Keratinocyte (primary cell): Measurements from ENCODE around the gene SPINT1. TPM values are rescaled to one million over a fixed set of nuclear protein-coding genes. Genes with fewer than 3 reads are reported as not detected.
A peak's percentile ranks its signal among the peaks of the same experiment; 100 is the strongest.

ENCODE experiments used
- DNase-seq: peaks from one replicate; pipeline ENCODE4 v3.0.0-alpha.2; 2011; ENCODE audit warnings: low read depth, missing footprints, low spot score
- FAIRE-seq: peaks from 2 replicates; lab custom pipeline; 2011; peaks lifted over from hg19 to GRCh38; lab: Jason Lieb, UNC
- H2AFZ ChIP-seq: 2 replicates; pipeline ENCODE4 v1.6.0; 2012; ENCODE audit warnings: low read length, control low read depth, inconsistent platforms; ENCODE audit not compliant: control insufficient read depth
- H3K27ac ChIP-seq: 2 replicates; pipeline ENCODE4 v1.5.1; 2011; ENCODE audit warnings: low read length; ENCODE audit not compliant: control insufficient read depth, insufficient read depth
- H3K27me3 ChIP-seq: 3 replicates; pipeline ENCODE4 v1.6.0; 2011; ENCODE audit warnings: low read length; ENCODE audit not compliant: control insufficient read depth, insufficient read depth; ENCODE audit errors: extremely low read depth
- H3K36me3 ChIP-seq, 2 experiments: 2 replicates in 1 of 2; 3 replicates in 1 of 2; pipeline ENCODE4 v1.5.1; 2011; ENCODE audit warnings: low read length in 2 of 2, mild to moderate bottlenecking in 1 of 2; ENCODE audit not compliant: control insufficient read depth in 2 of 2, insufficient read depth in 2 of 2; ENCODE audit errors: extremely low read depth in 1 of 2
- H3K4me1 ChIP-seq: 3 replicates; pipeline ENCODE4 v1.5.1; 2011; ENCODE audit warnings: low read length; ENCODE audit not compliant: control insufficient read depth, insufficient read depth; ENCODE audit errors: extremely low read depth
- H3K4me2 ChIP-seq: 3 replicates; pipeline ENCODE4 v1.6.0; 2011; ENCODE audit warnings: low read depth, low read length; ENCODE audit not compliant: control insufficient read depth, insufficient read depth; ENCODE audit errors: extremely low read depth
- H3K4me3 ChIP-seq, 3 experiments: fragments of 200-600 bp in 1 of 3; sonication (generic) in 1 of 3; 2 replicates in 2 of 3; 3 replicates in 1 of 3; pipeline ENCODE4 v1.5.1; 2011 to 2016; ENCODE audit warnings: low read length in 3 of 3, mild to moderate bottlenecking in 3 of 3, control low read depth in 2 of 3, inconsistent platforms in 1 of 3, low read depth in 1 of 3, mixed read lengths in 1 of 3, mixed run types in 1 of 3, moderate library complexity in 1 of 3; ENCODE audit not compliant: control insufficient read depth in 2 of 3, insufficient read depth in 2 of 3; ENCODE audit errors: extremely low read depth in 1 of 3
- H3K79me2 ChIP-seq: 2 replicates; pipeline ENCODE4 v1.6.0; 2012; ENCODE audit warnings: low read length; ENCODE audit not compliant: control insufficient read depth, insufficient read depth
- H3K9ac ChIP-seq: 3 replicates; pipeline ENCODE4 v1.6.0; 2011; ENCODE audit warnings: low read length; ENCODE audit not compliant: control insufficient read depth, insufficient read depth; ENCODE audit errors: extremely low read depth
- H3K9me1 ChIP-seq: 3 replicates; pipeline ENCODE4 v1.6.0; 2011; ENCODE audit warnings: low read length; ENCODE audit not compliant: control insufficient read depth, insufficient read depth; ENCODE audit errors: extremely low read depth
- H3K9me3 ChIP-seq: 2 replicates; pipeline ENCODE4 v1.5.1; 2012; ENCODE audit warnings: low read depth, low read length; ENCODE audit not compliant: control insufficient read depth
- H4K20me1 ChIP-seq: 3 replicates; pipeline ENCODE4 v1.6.0; 2011; ENCODE audit warnings: low read length; ENCODE audit not compliant: control insufficient read depth, insufficient read depth; ENCODE audit errors: extremely low read depth
- EZH2 ChIP-seq: IDR thresholded peaks from one replicate; pipeline ENCODE4 v1.6.1; 2012; ENCODE audit warnings: inconsistent platforms, mild to moderate bottlenecking, low read length, moderate library complexity
- dilution Hi-C: fragments of 300-500 bp; cut with MboI; formaldehyde crosslinking; loops from one replicate; pipeline ENCODE4 v1.7.0; 2020; ENCODE audit warnings: low sequenced_read_pairs; ENCODE audit not compliant: extremely low pct_ligation_motif_present
- polyA plus RNA-seq, 5 experiments: library from polyadenylated mRNA; depleted of rRNA in 3 of 5; stranded (reverse) in 3 of 5; stranded (forward) in 1 of 5; unstranded in 1 of 5; fragments of >200 nt; gene quantifications; 1 replicate in 1 of 5; 2 replicates in 3 of 5; 3 replicates in 1 of 5; pipeline versions ENCODE4 v1.2.1 to v1.2.3, GENCODE V29; 2011 to 2012; ENCODE audit warnings: missing spikeins in 2 of 5, low read depth in 1 of 5, low replicate concordance in 1 of 5
- TF ChIP-seq, protein P1 (sequence below), 3 experiments: IDR thresholded peaks in 1 of 3; conservative IDR thresholded peaks in 1 of 3; optimal IDR thresholded peaks in 1 of 3; 2 replicates in 2 of 3; 3 replicates in 1 of 3; pipeline versions ENCODE3 to v1.5.1; 2011; ENCODE audit warnings: low read length in 3 of 3, mild to moderate bottlenecking in 3 of 3, moderate library complexity in 2 of 3, control low read depth in 1 of 3, inconsistent platforms in 1 of 3; ENCODE audit not compliant: insufficient read depth in 2 of 3; ENCODE audit errors: extremely low read depth in 1 of 3

The SPINT1 gene
- polyA plus RNA-seq, 1 donor (not counting 4 experiments of a cell fraction or from before 2014, with no cell fraction given), result 40.9 TPM

- FAIRE-seq (no peak), DNase-seq (no peak)
- Histone ChIP-seq H3K27me3 (no peaks in the 10 kb centered on the region), H3K4me3 (no peak overlapping the region), H4K20me1 (no peaks in the 10 kb centered on the region), H3K9me1 (no peaks in the 10 kb centered on the region), H3K79me2 (peaks cover 16% of the 10 kb centered on the region), H2AFZ (no peak overlapping the region), H3K9ac (no peak overlapping the region), H3K36me3 (peaks cover 0 to 6% of the 10 kb centered on the region in 2 experiments), H3K27ac (no peak overlapping the region), H3K4me2 (no peak overlapping the region), H3K9me3 (no peaks in the 10 kb centered on the region), H3K4me1 (peaks cover 15% of the 10 kb centered on the region)
- TF ChIP-seq, protein P1, sequence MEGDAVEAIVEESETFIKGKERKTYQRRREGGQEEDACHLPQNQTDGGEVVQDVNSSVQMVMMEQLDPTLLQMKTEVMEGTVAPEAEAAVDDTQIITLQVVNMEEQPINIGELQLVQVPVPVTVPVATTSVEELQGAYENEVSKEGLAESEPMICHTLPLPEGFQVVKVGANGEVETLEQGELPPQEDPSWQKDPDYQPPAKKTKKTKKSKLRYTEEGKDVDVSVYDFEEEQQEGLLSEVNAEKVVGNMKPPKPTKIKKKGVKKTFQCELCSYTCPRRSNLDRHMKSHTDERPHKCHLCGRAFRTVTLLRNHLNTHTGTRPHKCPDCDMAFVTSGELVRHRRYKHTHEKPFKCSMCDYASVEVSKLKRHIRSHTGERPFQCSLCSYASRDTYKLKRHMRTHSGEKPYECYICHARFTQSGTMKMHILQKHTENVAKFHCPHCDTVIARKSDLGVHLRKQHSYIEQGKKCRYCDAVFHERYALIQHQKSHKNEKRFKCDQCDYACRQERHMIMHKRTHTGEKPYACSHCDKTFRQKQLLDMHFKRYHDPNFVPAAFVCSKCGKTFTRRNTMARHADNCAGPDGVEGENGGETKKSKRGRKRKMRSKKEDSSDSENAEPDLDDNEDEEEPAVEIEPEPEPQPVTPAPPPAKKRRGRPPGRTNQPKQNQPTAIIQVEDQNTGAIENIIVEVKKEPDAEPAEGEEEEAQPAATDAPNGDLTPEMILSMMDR (optimal IDR thresholded peaks at IDR 0.05 in 1 of 3, IDR thresholded peaks at IDR 0.05 in 1 of 3, conservative IDR thresholded peaks at IDR 0.05 in 1 of 3; ENCODE audit: extremely low read depth in 1 of 3, insufficient read depth in 2 of 3, low read length in 3 of 3), result no peak
- TF ChIP-seq EZH2, result no peak
- dilution Hi-C loops, result no loop called here
These were observed 48.7 kb downstream of the SPINT1 start for GRCh38 chr15:40892447-40893012.

DNA sequence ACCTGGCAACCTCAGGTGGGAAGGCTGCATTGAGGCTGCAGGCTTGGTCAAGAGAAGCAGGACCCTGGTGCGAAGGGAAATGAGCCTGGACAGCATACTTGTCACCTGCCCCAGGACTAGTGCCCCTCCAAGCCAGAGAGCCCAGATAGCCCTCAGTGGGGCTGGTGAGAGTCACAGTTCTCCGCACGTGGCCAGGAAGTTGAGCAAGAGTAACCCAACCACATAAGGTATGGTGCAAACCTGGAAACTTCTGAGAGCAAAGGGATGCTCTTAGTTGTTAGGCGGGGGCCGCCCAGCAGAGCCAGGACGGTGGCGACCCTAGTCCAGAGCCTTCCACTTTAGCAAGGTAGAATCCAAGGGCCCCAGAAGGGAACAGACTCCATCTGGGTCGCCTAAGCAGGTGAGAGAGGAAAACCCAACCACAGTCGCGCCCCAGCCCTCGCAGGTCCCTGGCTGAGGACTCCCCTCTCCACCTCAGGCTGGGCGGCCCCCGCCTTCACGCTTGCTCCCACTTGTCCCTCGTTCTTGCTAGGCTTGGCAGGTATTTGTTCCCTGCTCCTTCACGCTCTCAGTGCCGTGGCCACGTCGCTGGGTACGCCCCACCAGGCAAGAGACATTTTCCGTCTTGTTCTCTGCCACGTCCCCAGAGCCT is 49.3 kb downstream of the SPINT1 start:
- H3K9me3 ChIP-seq, result no peaks in the 10 kb centered on the region
- peaks cover 15% of the 10 kb centered on the region for H3K4me1 ChIP-seq
- peaks cover 16% of the 10 kb centered on the region for H3K79me2 ChIP-seq
- no peak overlapping the region for H3K4me3 ChIP-seq
- H3K9ac ChIP-seq, result peak overlapping the region; percentile 80
- peak overlapping the region; percentile 92 for H2AFZ ChIP-seq
- peaks cover 0 to 6% of the 10 kb centered on the region in 2 experiments for H3K36me3 ChIP-seq
- FAIRE-seq (no peak), DNase-seq (no peak)
- no peak overlapping the region for H3K27ac ChIP-seq
- no peaks in the 10 kb centered on the region for H3K9me1 ChIP-seq
- dilution Hi-C loops, result no loop called here
- peak overlapping the region; percentile 88 for H3K4me2 ChIP-seq
- no peak for TF ChIP-seq EZH2
- TF ChIP-seq, protein P1 (optimal IDR thresholded peaks at IDR 0.05 in 1 of 3, IDR thresholded peaks at IDR 0.05 in 1 of 3, conservative IDR thresholded peaks at IDR 0.05 in 1 of 3; ENCODE audit: extremely low read depth in 1 of 3, insufficient read depth in 2 of 3, low read length in 3 of 3), result no peak
- no peaks in the 10 kb centered on the region for H3K27me3 ChIP-seq
- H4K20me1 ChIP-seq, result no peaks in the 10 kb centered on the region
